Activated CD8-positive, alpha-beta T cell treated with anti-CD3 and anti-CD28 coated beads, Interleukin-2, amount 10 ng/mL, durations not matched to agents 7 days and 5 days (primary cell): ENCODE measurements around the gene ZFP36L2. TPM values are rescaled to one million over a fixed set of nuclear protein-coding genes. Genes with fewer than 3 reads are reported as not detected.

ENCODE experiments used
- ATAC-seq: fragments of 150-1000 bp; cut with Tn5 transposase; one replicate; pipeline ENCODE4 v1.10.0; 2021; ENCODE audit warnings: moderate library complexity
- CTCF ChIA-PET: fragments of 350-600 bp; sonication (Branson Sonifier 250); formaldehyde crosslinking; loops from one replicate; lab custom pipeline; 2021; ENCODE audit warnings: antibody characterized with exemption; lab: Charles Lee
- POLR2A ChIA-PET: fragments of 350-600 bp; sonication (Branson Sonifier 250); formaldehyde crosslinking; loops from one replicate; lab custom pipeline; 2021; ENCODE audit warnings: antibody characterized with exemption; lab: Charles Lee
- DNase-seq: peaks from one replicate; pipeline ENCODE4 v3.0.0-alpha.2; 2020
- H3K27ac Mint-ChIP-seq: one replicate; pipeline ENCODE4 v1.8.0; 2021; ENCODE audit warnings: mild to moderate bottlenecking, mixed read lengths
- H3K27me3 Mint-ChIP-seq: one replicate; pipeline ENCODE4 v1.8.0; 2021; ENCODE audit warnings: low read depth, mixed read lengths
- H3K36me3 Mint-ChIP-seq: one replicate; pipeline ENCODE4 v1.8.0; 2021; ENCODE audit warnings: low read depth, mixed read lengths
- H3K4me1 Mint-ChIP-seq: one replicate; pipeline ENCODE4 v1.8.0; 2021; ENCODE audit warnings: low read depth, mixed read lengths
- H3K4me3 Mint-ChIP-seq: one replicate; pipeline ENCODE4 v1.8.0; 2021; ENCODE audit warnings: mild to moderate bottlenecking, mixed read lengths
- H3K9me3 Mint-ChIP-seq: one replicate; pipeline ENCODE4 v1.8.0; 2022; ENCODE audit warnings: mixed read lengths; ENCODE audit not compliant: insufficient read depth
- total RNA-seq, 2 experiments: library from RNA; stranded (reverse); gene quantifications; one replicate each; pipeline ENCODE4 v1.2.3, GENCODE V29; 2021

Gene ZFP36L2
- total RNA-seq, 2 experiments from 2014 or later = 166 TPM

GRCh38 chr2:43265421-43265820 is 39.0 kb upstream of the ZFP36L2 start:
- Mint-ChIP-seq H3K4me1 (peaks cover 2% of the 10 kb centered on the region), H3K27me3 (no peaks in the 10 kb centered on the region), H3K9me3 (no peaks in the 10 kb centered on the region), H3K36me3 (peaks cover 4% of the 10 kb centered on the region), H3K27ac (no peak overlapping the region), H3K4me3 (no peak overlapping the region)
- ATAC-seq = no peak
- no peak for DNase-seq
- ChIA-PET CTCF (no interaction called here), POLR2A (interaction anchor here (0.6 kb wide), 1 partner anchor 174 kb away, joined by 3 read pairs; no protein-coding TSS in a partner anchor)

GRCh38 chr2:43265001-43265400 is 38.6 kb upstream of the ZFP36L2 start:
- POLR2A ChIA-PET = interaction anchor here (0.6 kb wide), 1 partner anchor 174 kb away, joined by 3 read pairs; no protein-coding TSS in a partner anchor
- Mint-ChIP-seq H3K4me1 (peaks cover 2% of the 10 kb centered on the region), H3K36me3 (peaks cover 4% of the 10 kb centered on the region), H3K4me3 (no peak overlapping the region), H3K27ac (no peak overlapping the region), H3K9me3 (no peaks in the 10 kb centered on the region), H3K27me3 (no peaks in the 10 kb centered on the region)
- CTCF ChIA-PET = no interaction called here
- no peak for ATAC-seq
- DNase-seq = no peak

GRCh38 chr2:43262951-43263350 is 36.5 kb upstream of the ZFP36L2 start:
- ChIA-PET POLR2A (no interaction called here), CTCF (interaction anchor here (1.3 kb wide), 1 partner anchor 315 kb away, joined by 3 read pairs; no protein-coding TSS in a partner anchor)
- ATAC-seq (no peak), DNase-seq (no peak)
- peaks cover 4% of the 10 kb centered on the region for H3K36me3 Mint-ChIP-seq
- no peak overlapping the region for H3K27ac Mint-ChIP-seq
- no peaks in the 10 kb centered on the region for H3K27me3 Mint-ChIP-seq
- H3K4me1 Mint-ChIP-seq = no peaks in the 10 kb centered on the region
- H3K9me3 Mint-ChIP-seq = no peaks in the 10 kb centered on the region
- H3K4me3 Mint-ChIP-seq = no peak overlapping the region

GRCh38 chr2:43262239-43262638 is 35.8 kb upstream of the ZFP36L2 start:
- H3K27ac Mint-ChIP-seq = no peak overlapping the region
- H3K27me3 Mint-ChIP-seq = no peaks in the 10 kb centered on the region
- H3K36me3 Mint-ChIP-seq = peaks cover 4% of the 10 kb centered on the region
- ATAC-seq = no peak
- no peaks in the 10 kb centered on the region for H3K9me3 Mint-ChIP-seq
- H3K4me1 Mint-ChIP-seq = no peaks in the 10 kb centered on the region
- POLR2A ChIA-PET = no interaction called here
- no peak overlapping the region for H3K4me3 Mint-ChIP-seq
- CTCF ChIA-PET = no interaction called here
- no peak for DNase-seq

GRCh38 chr2:43259512-43259911 is 33.1 kb upstream of the ZFP36L2 start:
- H3K4me1 Mint-ChIP-seq = no peaks in the 10 kb centered on the region
- H3K27me3 Mint-ChIP-seq = no peaks in the 10 kb centered on the region
- no peak overlapping the region for H3K4me3 Mint-ChIP-seq
- ChIA-PET CTCF (interaction anchor here (0.6 to 0.9 kb wide), 2 partner anchors 17 to 225 kb away, joined by 3 read pairs; no protein-coding TSS in a partner anchor), POLR2A (no interaction called here)
- DNase-seq (no peak), ATAC-seq (no peak)
- no peak overlapping the region for H3K27ac Mint-ChIP-seq
- peaks cover 5% of the 10 kb centered on the region for H3K36me3 Mint-ChIP-seq
- H3K9me3 Mint-ChIP-seq = no peaks in the 10 kb centered on the region

- DNase-seq (no peak), ATAC-seq (no peak)
- POLR2A ChIA-PET = no interaction called here
- H3K27ac Mint-ChIP-seq = no peak overlapping the region
- no peaks in the 10 kb centered on the region for H3K27me3 Mint-ChIP-seq
- H3K4me3 Mint-ChIP-seq = no peak overlapping the region
- no peaks in the 10 kb centered on the region for H3K9me3 Mint-ChIP-seq
- CTCF ChIA-PET = interaction anchor here (0.6 to 0.9 kb wide), 2 partner anchors 226 to 229 kb away, joined by 3 read pairs; no protein-coding TSS in a partner anchor
- H3K4me1 Mint-ChIP-seq = no peaks in the 10 kb centered on the region
- H3K36me3 Mint-ChIP-seq = peaks cover 8% of the 10 kb centered on the region
Observed at GRCh38 chr2:43258547-43259156, 32.2 kb upstream of the ZFP36L2 start.

- ChIA-PET POLR2A (no interaction called here), CTCF (no interaction called here)
- H3K27ac Mint-ChIP-seq = no peak overlapping the region
- no peak overlapping the region for H3K4me3 Mint-ChIP-seq
- no peak for DNase-seq
- H3K4me1 Mint-ChIP-seq = no peaks in the 10 kb centered on the region
- H3K27me3 Mint-ChIP-seq = no peaks in the 10 kb centered on the region
- ATAC-seq = no peak
- no peaks in the 10 kb centered on the region for H3K9me3 Mint-ChIP-seq
- H3K36me3 Mint-ChIP-seq = peaks cover 5% of the 10 kb centered on the region
Observed at GRCh38 chr2:43255296-43255910, 29.0 kb upstream of the ZFP36L2 start.

GRCh38 chr2:43254331-43254730 is 27.9 kb upstream of the ZFP36L2 start:
- H3K27ac Mint-ChIP-seq = no peak overlapping the region
- ATAC-seq = no peak
- no peaks in the 10 kb centered on the region for H3K4me1 Mint-ChIP-seq
- H3K9me3 Mint-ChIP-seq = no peaks in the 10 kb centered on the region
- H3K4me3 Mint-ChIP-seq = no peak overlapping the region
- no peak for DNase-seq
- peaks cover 5% of the 10 kb centered on the region for H3K36me3 Mint-ChIP-seq
- H3K27me3 Mint-ChIP-seq = no peaks in the 10 kb centered on the region
- ChIA-PET CTCF (no interaction called here), POLR2A (no interaction called here)

GRCh38 chr2:43251171-43251731 is 24.8 kb upstream of the ZFP36L2 start:
- ATAC-seq = no peak
- H3K4me1 Mint-ChIP-seq = no peaks in the 10 kb centered on the region

GRCh38 chr2:43250015-43250414 is 23.6 kb upstream of the ZFP36L2 start:
- H3K4me1 Mint-ChIP-seq = no peaks in the 10 kb centered on the region
- no peak for DNase-seq
- peaks cover 5% of the 10 kb centered on the region for H3K36me3 Mint-ChIP-seq
- no peak for ATAC-seq
- no peak overlapping the region for H3K4me3 Mint-ChIP-seq
- no peaks in the 10 kb centered on the region for H3K9me3 Mint-ChIP-seq
- ChIA-PET CTCF (no interaction called here), POLR2A (no interaction called here)
- H3K27ac Mint-ChIP-seq = no peak overlapping the region
- H3K27me3 Mint-ChIP-seq = no peaks in the 10 kb centered on the region

More at GRCh38 chr2:43251171-43251731, 24.8 kb upstream of the ZFP36L2 start:
- DNase-seq = no peak
- Mint-ChIP-seq H3K36me3 (peaks cover 5% of the 10 kb centered on the region), H3K4me3 (no peak overlapping the region), H3K27me3 (no peaks in the 10 kb centered on the region), H3K9me3 (no peaks in the 10 kb centered on the region), H3K27ac (no peak overlapping the region)
- POLR2A ChIA-PET = no interaction called here
- CTCF ChIA-PET = interaction anchor here (0.6 kb wide), 1 partner anchor 22 kb away, joined by 3 read pairs; no protein-coding TSS in a partner anchor

GRCh38 chr2:43248621-43249020 is 22.2 kb upstream of the ZFP36L2 start:
- no peak for ATAC-seq
- Mint-ChIP-seq H3K27me3 (no peaks in the 10 kb centered on the region), H3K36me3 (no peaks in the 10 kb centered on the region), H3K4me3 (no peak overlapping the region), H3K9me3 (no peaks in the 10 kb centered on the region), H3K4me1 (no peaks in the 10 kb centered on the region), H3K27ac (no peak overlapping the region)
- ChIA-PET CTCF (no interaction called here), POLR2A (no interaction called here)
- DNase-seq = no peak

GRCh38 chr2:43246641-43247040 is 20.2 kb upstream of the ZFP36L2 start:
- ATAC-seq = no peak
- H3K4me3 Mint-ChIP-seq = no peak overlapping the region
- H3K27ac Mint-ChIP-seq = no peak overlapping the region
- H3K4me1 Mint-ChIP-seq = no peaks in the 10 kb centered on the region
- H3K9me3 Mint-ChIP-seq = no peaks in the 10 kb centered on the region
- ChIA-PET POLR2A (no interaction called here), CTCF (no interaction called here)
- DNase-seq = no peak
- no peaks in the 10 kb centered on the region for H3K36me3 Mint-ChIP-seq
- no peaks in the 10 kb centered on the region for H3K27me3 Mint-ChIP-seq
